Mucosa of gallbladder (tissue), 1 donor: Measurements from ENCODE around the gene WWOX. TPM values are rescaled to one million over a fixed set of nuclear protein-coding genes. Genes with fewer than 3 reads are reported as not detected.

ENCODE experiments used
- DNase-seq: peaks from one replicate; pipeline ENCODE4 v3.0.0-alpha.2; 2020; ENCODE audit warnings: low spot score
- total RNA-seq: library from RNA; stranded (reverse); gene quantifications from one replicate; pipeline ENCODE4 v1.2.1, GENCODE V29; 2021
- donor health status: DM: no; HTN: no; CAD: no.

Gene WWOX
- total RNA-seq, 1 donor from 2014 or later: 28.2 TPM

DNA sequence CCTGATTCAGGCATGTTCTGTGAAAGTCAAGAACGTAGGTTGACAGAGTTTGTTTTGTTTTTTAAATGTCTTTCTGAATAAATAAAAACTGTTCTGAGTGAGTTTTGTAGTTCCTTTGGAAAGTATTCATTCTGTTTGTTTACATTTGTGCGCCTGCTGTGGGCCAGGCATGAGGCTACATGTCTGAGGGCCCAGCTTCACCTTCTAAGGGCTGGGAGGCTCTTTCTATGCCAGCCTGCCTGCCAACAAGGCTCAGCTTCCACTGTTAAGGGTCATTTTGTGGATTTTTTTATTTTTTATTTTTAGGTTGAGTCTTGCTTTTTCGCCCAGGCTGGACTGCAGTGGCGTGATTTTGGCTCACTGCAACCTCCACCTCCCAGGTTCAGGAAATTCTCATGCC, 6.1 kb downstream of the WWOX start:
- no peak for DNase-seq

DNA sequence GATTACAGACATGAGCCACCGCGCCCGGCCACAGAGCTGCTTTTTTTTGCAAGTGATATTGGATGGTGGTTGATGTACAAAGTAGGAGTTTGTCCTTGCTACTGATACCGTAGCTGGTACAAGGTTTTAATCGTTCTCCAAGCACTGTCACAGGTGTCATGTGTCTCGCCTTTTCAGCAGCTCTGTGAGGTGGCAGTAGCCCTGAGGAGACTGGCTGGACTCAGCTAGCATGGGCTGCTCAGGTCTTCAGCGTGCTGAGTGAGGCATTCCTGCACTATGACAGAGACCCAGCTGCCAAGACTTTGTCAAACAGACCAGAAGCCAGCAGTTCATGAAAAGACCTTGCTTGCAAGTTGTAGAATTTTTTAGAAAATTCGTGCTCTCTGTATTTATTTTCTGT, 7.2 kb downstream of the WWOX start:
- DNase-seq: no peak

DNA sequence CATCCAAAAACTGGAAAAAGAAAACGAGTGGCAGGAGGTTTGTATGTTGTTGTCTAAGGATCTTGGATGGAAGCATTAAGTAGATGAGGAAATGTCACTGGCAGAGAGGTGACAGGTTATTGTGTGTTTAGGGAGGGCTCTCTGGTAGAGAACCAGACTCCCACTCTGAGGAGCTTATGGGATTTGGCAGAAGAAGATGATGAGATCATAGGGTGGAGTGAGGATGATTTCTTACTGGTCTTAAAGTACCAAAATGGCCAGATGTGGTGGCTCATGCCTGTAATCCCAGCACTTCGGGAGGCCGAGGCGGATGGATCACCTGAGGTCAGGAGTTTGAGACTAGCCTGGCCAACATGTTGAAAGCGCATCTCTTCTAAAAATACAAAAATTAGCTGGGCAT, 9.0 kb downstream of the WWOX start:
- DNase-seq: no peak

DNA sequence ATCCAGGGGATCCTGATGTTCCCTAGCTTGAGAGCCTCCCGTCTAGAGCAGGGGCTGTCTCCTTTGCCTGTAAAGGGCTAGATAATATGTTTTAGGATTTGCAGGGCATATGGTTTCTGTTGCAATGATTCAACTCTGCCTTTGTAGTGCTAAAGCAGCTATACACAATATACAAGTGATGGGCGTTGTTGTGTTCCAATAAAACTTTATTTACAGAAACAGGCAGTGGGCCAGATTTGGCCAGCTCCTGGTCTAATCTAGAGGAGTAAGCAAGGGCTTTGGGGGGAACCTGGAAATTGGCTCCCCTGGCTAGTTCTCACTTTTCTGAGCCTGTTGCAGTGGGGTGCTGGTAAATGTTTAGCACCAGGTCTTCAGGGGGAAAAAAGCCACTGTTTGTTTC, 13.8 kb downstream of the WWOX start:
- DNase-seq: no peak

DNA sequence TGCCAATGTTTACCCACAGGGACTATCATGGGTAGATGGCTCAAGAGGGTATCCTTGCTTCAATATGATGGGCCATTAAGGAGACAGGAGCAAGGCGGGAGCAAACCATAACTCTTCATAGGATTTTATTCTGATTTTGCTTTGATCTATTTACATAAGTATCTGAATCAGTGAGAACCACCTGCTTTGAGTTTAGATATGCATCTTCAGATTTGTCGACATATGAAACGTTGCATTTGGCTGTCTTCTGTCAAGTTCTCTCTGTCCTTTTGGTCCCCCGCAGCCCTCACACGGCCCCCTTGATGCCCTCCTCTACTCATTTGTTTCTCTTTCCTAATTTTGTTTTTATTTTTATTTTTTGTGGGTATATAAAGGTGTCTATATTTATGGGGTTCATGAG, 16.2 kb downstream of the WWOX start:
- DNase-seq: no peak

DNA sequence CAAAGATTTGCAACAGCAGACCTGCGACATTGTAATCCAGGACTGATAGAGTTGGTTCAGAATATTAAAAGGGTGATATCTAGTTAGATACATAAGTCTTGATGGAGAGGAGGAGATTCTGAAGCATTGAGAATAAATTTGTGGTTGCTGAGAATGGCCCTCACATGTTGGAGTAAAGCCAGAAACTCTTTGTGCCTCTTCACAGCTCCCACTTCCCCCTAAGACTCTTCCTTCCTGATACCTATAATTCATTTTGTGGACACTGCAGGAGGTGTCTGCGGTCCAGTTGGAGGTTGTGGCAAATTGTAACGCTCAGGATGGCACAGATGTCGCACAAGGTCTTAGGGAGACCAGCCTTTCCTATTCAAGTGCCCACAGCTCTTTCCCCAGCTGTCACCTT, 17.5 kb downstream of the WWOX start:
- DNase-seq: no peak

DNA sequence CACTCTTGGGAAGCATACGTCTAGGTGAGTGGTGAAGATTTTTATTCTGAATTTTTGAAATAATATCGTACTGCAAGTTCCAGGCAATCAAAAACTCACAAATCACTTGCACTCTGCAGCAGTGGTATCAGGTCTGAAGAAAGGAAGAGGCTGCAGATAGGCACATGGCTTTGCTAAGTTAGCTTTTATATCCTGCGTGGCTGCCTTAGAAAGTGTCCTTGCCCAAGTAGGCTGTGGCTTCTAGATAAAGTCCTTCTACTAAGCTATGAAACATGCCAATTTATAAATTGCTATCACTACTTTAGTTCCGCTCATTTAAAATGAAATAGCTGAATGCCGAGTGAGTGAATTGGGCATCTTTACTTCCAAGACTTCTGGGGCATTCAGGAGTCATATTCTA, 17.9 kb downstream of the WWOX start:
- DNase-seq: no peak

DNA sequence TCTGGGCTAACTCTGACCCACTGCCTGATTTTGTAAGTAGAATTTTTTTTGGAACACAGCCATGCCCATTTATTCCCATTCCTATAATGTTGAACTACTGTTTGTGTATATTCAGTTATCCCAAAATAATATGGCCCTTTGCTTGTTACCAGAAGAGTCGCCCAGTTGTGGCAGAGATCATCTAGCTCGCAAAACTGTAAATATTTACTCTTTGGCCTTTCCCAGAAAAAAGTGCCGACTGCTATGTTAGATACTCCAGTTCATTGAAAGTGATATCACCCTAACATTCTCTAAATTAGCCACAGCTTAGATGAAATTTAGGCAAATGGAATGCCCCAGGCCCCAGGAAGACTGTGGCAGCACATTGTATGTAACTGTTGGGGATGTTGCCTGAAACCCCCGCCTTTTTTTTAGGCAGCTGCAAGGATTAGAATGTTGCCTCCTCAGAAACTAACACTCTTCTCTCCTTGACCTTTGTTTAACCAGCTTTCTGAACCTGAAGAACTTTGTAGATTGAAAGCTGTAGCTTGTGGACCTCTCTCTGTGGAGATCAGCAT, 19.1 kb downstream of the WWOX start:
- no peak for DNase-seq

DNA sequence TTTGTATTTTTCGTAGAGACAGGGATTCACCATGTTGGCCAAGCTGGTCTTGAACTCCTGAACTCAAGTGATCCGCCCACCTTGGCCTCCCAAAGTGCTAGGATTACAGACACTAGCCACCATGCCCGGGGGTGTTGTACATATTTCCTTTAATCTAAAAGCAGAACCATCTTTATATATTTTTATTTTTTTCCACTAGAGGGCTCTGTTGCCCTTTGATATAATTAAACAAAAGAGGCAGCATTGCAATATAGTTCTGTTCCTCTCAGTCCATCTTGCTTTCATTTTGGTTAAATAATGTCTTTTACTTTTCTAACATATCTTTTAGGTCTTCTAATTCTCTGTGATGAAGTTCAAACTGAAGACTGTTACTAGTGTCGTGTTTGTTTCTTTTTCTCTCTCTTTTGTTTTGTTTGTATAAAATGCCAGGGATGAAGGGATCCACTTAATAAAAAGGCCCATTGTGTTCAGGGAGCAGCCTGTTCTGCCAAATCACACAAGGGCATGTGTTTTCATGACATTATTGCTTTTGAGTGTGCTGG, 23.4 kb downstream of the WWOX start:
- no peak for DNase-seq

DNA sequence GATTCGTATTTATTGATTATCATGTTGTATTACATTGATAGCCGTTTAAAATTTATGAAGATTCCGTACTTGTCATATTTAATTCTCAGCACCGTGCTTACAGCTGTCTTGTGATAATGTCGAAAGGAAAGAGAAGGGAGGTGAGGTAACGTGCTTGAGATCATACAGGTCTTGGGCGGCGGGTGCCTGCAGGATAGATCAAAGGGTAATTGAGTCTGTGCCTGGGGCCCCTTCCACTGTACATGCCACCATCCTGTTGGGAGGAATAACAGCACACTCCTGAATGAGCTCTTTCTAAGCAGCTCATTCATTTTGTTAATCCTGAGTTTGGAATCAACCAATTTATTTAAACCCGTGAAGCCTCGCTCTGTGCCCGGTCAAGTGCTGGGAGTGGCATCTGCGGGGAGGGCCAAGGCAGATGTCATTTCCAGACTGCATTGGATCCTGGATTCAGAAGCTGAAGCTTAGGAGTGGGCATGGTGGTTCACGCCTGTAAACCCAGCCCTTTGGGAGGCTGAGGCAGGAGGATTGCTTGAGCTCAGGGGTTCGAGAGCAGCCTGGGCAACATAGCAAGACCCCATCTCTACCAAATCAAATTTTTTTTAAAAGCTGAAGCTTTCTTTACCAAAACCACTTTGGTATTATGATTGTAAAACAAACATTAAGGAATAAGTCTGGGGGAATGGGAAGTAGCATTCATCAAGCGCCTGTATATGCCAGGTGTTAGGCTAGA, 25.8 kb downstream of the WWOX start:
- DNase-seq: no peak

DNA sequence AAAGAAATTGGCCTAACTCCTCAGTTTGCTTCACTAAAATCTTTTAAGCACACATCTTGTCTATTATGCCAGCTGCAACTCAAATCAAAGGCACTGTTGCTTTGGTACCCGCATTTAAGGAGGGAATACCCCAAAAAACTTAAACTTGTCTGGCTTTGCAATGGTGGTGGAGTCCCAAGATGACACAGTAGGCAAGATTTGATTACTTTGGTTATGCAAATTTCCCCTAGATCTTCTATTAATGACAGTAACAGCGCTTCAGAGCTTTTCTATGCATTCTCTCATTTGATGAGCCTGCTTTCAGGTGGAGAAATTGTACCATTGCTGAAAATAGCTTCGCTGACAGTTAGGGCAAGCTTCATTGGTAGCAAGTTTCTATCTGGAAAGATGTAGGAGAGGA, 27.2 kb downstream of the WWOX start:
- DNase-seq: no peak

DNA sequence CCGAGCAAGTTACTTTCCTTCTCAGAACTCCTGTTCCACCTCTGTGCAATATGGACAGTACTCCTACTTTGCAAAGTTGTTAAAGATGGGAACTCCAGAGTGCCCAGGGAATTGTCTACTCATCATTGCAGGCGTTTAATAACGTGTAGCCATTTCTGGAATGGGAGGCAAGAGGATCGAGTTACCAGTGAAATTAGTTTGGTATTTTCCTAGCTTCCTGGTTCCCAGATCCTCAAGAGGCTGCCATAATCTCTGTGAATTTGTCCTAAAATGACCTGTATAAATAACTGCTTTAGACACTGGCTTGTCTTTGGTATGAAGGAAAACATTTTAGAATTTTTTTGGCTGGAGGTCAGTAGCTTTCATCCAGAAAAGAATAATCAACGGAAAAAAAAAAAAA, 27.7 kb downstream of the WWOX start:
- no peak for DNase-seq

DNA sequence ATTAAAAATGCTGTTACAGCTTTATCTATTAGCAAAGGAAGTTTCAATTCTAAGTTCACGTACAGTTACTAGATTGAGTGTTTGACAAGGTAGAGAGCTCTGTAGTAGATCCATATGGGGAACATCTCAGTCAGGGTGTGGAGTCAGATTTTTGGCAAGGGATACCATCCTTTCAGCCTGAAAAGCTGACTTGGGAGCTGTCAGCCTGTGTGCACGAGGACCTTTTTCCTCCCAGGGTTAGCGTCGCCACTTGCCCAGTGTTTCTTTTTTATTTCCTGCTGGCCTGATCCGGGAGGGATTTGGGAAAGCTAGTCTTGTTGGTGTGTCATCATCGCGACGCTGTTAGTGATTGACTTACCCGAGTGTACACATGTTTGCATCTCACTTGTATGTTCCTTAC, 29.5 kb downstream of the WWOX start:
- DNase-seq: no peak

DNA sequence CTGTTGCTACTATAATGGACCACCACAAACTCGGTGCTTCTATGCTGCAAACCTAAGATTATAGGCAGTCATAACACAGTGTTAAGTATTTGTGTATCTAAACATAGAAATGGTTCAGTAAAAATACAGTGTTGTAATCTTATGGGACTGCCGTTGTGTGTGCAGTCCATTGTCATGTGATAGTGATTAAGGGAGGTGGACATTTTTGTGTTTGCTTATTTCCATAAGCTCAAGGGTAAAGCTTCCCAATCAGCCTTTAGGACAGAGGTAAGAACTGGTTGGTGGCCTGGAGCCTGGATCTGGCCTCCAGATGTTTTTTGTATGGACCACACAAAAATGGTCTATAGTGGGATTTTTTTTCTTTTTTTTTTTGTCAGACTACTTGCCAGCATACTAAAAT, 29.9 kb downstream of the WWOX start:
- DNase-seq: no peak

DNA sequence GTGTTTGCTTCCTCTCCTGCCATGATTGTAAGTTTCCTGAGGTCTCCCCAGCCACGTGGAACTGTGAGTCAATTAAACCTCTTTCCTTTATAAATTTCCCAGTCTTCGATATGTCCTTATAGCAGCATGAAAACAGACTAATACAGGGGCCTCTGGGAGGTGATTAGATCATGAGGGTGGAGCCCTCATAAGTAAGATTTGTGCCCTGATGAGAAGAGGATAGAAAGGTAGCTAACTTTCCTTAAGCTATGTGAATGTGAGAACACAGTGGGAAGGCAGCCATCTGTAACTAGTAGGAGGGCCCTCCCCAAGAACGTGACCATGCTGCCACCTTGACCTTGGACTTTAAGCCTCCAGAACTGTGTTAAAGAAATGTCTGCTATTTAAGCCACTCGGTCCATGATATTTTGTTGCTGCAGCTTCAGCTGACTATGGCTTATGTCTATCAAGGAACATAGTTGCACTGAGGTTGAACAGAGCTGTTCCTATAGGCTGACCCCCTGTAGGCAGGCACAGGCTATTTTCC, 30.7 kb downstream of the WWOX start:
- no peak for DNase-seq

DNA sequence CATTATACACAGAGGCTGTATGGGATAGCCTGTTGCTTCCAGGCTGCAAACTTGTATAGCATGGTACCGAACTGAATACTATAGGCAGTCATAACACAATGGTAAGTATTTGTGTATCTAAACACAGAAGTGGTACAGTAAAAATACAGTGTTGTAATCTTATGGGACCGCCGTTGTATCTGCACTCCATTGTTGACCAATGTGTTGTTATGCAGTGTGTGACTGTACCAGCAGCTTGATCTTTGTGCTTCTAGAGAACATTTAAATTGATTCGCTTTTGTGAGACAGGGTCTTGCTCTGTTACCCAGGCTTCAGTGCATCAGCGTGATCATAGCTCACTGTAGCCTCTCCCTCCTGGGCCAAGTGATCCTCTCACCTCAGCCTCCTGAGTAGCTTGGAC, 31.5 kb downstream of the WWOX start:
- no peak for DNase-seq

DNA sequence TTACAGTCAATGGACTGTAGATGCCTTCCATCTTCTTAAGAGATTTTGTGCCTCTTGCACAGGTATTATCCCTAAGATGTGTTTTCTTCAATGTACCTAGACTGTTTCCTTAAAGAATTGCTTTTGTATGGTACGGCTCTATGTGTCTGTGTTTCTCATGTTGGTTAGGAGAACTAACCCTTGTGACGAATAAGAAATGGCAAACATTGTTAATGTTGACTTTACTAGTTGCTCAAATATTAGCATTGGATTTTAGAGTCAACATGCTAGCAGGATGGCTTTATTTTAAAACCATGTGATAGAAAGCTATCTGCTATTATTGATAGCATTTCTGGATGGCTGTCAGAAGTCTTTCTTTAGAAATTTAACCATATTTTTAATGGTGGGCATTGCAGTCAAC, 34.5 kb downstream of the WWOX start:
- no peak for DNase-seq

DNA sequence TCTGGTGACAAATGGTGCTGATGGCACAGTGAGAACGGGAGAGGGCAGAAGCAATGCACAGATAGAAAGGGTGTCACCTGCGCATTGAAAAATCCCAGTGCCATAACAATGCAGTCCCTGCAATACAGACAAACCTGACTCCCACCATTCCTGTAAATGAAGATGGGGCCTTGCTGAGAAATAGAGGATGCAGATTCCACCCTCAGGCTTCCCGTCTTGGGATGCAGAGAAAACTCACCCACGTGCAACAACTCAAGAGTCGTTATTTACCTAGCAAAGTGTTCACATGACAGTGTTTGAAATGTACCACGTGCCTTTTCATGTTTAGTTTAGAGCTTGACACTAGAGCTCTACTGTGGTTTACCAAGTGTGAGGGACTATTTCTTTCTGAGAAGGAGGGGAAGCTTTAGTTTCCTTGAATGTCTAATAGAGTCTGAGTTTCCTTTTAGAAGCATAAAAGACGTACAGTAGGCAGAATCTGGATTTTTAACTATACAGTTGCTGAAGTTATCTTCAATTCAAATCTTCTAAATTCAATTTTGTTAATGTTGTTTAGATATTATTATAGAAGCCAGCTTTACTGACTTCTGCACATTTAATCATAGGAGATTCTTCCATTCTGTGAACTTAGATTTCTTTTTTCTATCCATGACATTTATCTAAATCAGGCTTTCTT, 35.6 kb downstream of the WWOX start:
- no peak for DNase-seq

DNA sequence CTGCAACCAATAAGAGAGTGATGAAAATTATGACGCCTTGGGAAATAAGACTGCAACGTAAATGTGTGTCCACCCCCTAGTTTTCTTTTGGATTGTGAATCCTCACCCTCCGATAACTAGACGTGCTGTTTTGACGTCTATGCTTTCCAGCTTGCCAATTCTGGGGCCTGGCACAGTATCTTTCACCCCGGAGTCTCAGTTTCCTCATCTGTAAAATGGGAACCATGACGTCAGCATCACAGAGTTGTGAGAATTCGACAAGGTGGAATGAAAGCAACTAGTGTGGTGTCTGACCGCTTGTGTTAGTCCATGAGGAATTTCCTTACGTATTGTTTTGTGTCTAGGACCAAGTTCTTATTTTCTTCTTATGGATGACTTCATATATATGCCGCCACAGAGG, 37.7 kb downstream of the WWOX start:
- DNase-seq: no peak

DNA sequence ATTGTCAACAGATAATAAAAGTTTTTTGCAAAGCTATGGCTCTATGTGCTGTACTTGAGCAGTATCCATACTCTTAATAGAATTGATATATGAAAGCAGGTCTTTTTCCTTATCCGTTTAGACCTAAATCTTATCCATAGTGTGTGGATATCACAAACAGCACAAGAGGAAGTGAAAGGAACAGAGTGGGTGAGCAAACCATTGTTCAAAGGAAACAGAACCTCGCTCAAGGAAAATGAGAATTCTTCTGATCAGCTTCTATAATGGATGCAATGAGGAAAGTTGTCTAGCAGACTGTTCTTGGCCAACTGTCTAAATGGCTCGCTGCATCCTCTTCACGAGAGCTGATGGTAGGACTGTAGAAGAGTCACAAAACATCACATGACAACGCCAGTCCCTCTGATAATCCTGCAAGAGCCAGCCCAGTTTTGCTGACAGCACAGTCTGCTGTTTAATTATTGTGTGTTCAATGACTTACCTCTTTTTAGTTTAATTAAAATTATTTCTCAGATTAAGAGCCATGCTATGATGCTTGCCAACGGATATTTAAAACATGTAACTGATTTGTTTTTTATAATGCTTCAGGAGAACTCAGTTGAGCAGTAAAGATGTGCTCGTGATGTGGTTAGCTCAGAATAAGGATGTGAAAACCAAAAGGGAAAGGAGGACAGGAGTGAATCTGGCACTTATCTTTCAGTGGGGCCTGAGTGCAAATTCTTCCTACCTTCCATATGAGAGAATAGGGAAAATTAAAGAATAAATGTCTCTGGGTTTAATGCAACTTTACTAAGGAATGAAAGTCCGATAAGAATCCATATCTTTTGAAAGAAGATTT, 38.5 kb downstream of the WWOX start:
- DNase-seq: no peak

DNA sequence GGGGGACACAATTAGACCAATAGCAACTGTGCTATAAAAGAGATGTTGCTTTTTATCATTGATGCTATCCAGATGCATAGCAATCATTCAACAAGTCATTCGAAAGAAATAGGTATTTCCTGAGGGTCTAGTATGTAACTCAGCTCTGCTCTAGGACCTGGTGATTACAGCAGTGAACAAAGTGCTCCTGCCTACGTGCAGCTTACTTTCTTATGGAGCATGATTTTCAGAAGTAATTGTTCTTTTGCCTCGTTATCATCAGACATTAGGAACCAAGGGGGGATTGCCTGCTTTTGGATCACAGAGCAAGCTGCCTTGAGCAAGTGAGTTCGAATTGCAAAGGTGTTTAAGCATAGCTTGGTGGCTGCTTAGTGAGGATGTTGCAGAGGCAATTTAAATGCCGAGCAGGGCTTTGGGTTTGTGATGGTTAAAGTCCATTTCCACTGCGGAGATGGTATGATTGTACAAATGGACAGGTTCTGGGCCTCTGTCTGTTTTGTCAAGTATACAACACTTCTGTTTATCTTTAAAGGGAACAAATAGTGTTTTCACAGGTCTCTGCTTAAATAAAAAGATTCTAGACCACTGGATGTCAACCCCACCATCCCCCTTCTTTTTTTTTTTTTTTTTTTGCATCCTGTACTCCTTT, 41.5 kb downstream of the WWOX start:
- no peak for DNase-seq

DNA sequence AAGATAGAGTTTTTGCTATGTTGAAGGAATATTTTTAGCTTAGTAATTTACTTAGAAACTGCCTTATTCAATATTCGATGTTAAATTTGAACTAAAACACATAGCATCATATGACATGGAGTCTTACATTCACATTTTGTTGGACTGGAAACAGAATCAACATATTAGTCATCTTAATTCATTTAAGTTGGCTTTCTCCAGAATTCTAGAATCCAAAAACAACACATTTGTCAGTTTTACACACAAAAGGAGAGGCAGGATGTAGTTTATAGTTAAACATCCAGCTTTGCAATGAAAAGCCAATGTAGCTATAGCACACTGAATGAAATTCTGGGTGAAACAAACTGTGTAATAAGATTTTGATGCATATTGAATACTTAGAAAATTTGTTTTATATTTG, 43.3 kb downstream of the WWOX start:
- no peak for DNase-seq
